Measurements from ENCODE around the gene NHSL2.

NHSL2 gene

DNA sequence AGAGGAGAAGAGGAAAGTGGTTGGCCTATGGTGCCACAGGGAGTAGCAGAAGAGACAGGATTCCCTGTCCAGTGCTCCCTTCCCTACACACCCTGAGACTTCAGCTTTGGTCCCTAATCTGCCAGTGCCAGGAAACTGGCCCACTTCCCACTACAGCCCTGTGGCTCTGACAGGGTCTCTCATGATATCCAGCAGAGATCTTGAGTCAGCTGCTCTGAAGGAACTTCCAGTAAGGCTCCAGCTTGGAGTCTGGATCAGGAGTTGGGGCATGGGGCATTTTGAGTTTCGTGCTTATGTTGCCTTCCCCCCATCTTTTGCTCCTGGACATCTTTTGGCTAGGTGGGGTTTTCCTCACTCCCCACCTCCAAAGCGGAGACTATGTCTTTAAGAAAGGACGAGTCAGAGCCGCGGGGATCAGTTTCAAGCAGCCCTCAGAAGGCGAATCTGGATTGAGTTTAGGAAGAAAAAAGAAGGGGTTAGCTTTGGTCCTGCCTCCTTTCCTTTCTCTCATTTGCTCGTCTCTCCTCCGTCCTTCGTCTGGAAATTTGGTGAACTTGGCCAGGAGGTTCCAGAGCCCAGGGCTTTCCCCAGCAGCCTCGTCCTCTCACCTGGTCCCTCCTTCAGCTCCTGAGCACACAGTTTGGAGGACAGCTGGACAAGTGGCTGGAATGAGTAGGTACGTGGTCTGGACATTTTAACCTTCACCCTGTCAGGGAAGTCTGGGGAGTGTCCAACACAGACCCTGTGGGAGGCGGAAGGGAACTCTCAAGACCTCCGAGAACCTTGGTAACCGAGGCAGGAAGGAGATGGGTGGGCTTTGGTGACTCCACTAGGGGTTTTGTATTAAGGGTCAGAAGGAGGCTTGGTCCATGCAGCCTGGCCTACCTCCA, 116.6 kb downstream of the NHSL2 start:
- Mint-ChIP-seq H3K4me3 (no peak overlapping the region), H3K27ac (no peak overlapping the region), H3K4me1 (peaks cover 4% of the 10 kb centered on the region), H3K27me3 (peaks cover 4% of the 10 kb centered on the region), H3K36me3 (ENCODE audit: low read depth) (no peaks in the 10 kb centered on the region), H3K9me3 (no peaks in the 10 kb centered on the region)
- DNase-seq, result no peak
- ATAC-seq, result no peak

DNA sequence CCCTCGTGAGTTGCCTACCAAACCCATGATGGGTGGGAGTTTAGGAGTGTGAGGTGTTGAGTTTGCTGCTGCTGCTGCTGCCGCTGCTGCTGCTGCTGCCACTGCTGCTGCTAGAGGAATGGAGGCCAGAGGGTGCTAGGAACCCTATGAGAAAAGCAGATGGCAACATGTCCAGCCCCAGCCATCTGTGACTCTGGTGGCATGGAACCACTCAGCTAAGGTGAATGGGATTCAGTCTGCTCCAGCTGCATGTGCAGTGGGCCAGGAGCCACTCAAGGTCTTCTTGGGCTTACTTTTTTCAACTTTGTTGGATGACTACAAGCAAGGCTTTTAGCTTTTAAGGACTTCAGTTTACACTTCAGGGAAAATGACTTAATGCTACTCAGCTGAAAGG, 117.3 kb downstream of the NHSL2 start:
- Mint-ChIP-seq H3K9me3 (no peaks in the 10 kb centered on the region), H3K36me3 (ENCODE audit: low read depth) (no peaks in the 10 kb centered on the region), H3K4me1 (peaks cover 4% of the 10 kb centered on the region), H3K4me3 (no peak overlapping the region), H3K27ac (no peak overlapping the region), H3K27me3 (peaks cover 4% of the 10 kb centered on the region)
- DNase-seq (no peak), ATAC-seq (no peak)

DNA sequence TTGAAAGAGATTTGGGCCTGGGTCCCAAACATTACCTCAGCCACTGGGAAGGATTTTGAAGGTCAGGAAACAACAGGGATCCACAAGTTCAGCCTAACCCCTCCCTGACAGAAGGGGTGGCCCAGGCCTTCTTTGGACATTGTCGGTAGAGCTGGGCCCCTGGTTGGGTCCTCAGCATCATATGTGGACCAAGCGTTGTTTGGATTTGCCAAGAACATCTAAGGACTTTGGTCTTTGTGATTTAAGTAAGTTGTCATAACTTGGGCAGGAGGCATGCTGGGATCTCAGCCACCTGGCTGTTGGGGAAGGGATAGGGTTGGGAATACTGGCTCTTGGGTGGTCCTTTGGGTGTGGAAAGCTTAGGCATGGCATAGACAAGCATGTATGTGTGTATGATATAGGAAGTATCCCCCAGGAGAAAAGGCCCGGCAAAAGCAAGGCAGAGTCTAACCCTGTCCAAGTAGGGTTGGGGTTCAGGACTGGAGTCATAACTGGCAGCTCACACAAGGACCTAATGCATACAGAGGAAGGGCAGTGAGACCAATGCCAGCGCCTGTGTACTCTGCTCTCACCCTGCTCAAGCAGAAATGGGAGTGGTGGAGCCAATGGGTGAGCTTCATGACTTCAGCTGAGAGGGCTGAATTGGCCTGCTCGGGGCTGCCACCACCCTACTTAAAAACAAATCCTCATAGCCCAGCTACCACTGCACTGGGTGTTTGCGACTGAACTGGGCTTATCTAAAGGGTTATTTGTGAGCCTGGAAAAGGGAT, 118.2 kb downstream of the NHSL2 start:
- no peaks in the 10 kb centered on the region for H3K36me3 Mint-ChIP-seq (ENCODE audit: low read depth)
- no peaks in the 10 kb centered on the region for H3K27me3 Mint-ChIP-seq
- no peak overlapping the region for H3K4me3 Mint-ChIP-seq
- H3K27ac Mint-ChIP-seq, result no peak overlapping the region
- H3K4me1 Mint-ChIP-seq, result peaks cover 4% of the 10 kb centered on the region
- ATAC-seq (no peak), DNase-seq (no peak)
- no peaks in the 10 kb centered on the region for H3K9me3 Mint-ChIP-seq

GRCh38 chrX:72029483-72030411, 119.1 kb downstream of the NHSL2 start:
- H3K4me3 Mint-ChIP-seq, result no peak overlapping the region
- ATAC-seq (no peak), DNase-seq (no peak)
- peaks cover 2% of the 10 kb centered on the region for H3K27me3 Mint-ChIP-seq
- H3K27ac Mint-ChIP-seq, result no peak overlapping the region
- H3K36me3 Mint-ChIP-seq (ENCODE audit: low read depth), result no peaks in the 10 kb centered on the region
- H3K4me1 Mint-ChIP-seq, result peaks cover 4% of the 10 kb centered on the region
- H3K9me3 Mint-ChIP-seq, result no peaks in the 10 kb centered on the region

DNA sequence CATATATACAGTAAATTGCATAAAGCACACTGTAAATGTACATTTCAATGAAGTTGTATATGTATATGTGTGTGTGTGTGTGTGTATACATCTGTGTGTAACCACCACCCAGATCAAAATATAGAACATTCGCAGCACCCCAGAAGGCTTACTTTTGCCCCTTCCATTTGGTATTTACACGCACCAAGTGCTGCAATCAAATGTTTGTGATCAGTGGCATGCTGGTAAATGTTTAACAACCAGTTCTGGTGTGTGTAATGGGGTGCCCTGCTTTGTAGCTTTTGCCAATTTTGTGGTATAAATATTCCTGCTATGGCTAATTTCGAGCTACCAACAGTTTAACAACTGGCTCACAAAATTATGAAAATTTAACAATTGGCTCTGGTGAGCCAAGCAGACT, 119.8 kb downstream of the NHSL2 start:
- no peaks in the 10 kb centered on the region for H3K36me3 Mint-ChIP-seq (ENCODE audit: low read depth)
- H3K4me3 Mint-ChIP-seq, result no peak overlapping the region
- no peak overlapping the region for H3K27ac Mint-ChIP-seq
- no peaks in the 10 kb centered on the region for H3K9me3 Mint-ChIP-seq
- DNase-seq (no peak), ATAC-seq (no peak)
- peaks cover 4% of the 10 kb centered on the region for H3K4me1 Mint-ChIP-seq
- H3K27me3 Mint-ChIP-seq, result peaks cover 2% of the 10 kb centered on the region

- ATAC-seq, result no peak
These were observed 120.5 kb downstream of the NHSL2 start for GRCh38 chrX:72031118-72031517.

GRCh38 chrX:72031634-72032033, 121.0 kb downstream of the NHSL2 start:
- ATAC-seq, result no peak
- no peaks in the 10 kb centered on the region for H3K36me3 Mint-ChIP-seq (ENCODE audit: low read depth)
- no peak overlapping the region for H3K4me3 Mint-ChIP-seq
- H3K27ac Mint-ChIP-seq, result no peak overlapping the region
- no peak for DNase-seq
- peaks cover 1% of the 10 kb centered on the region for H3K4me1 Mint-ChIP-seq
- peaks cover 5% of the 10 kb centered on the region for H3K27me3 Mint-ChIP-seq
- H3K9me3 Mint-ChIP-seq, result no peaks in the 10 kb centered on the region

More at GRCh38 chrX:72031118-72031517, 120.5 kb downstream of the NHSL2 start:
- Mint-ChIP-seq H3K36me3 (ENCODE audit: low read depth) (no peaks in the 10 kb centered on the region), H3K27me3 (peaks cover 2% of the 10 kb centered on the region), H3K4me3 (no peak overlapping the region), H3K27ac (no peak overlapping the region), H3K4me1 (peaks cover 4% of the 10 kb centered on the region), H3K9me3 (no peaks in the 10 kb centered on the region)
- DNase-seq, result no peak

- H3K36me3 Mint-ChIP-seq (ENCODE audit: low read depth), result no peaks in the 10 kb centered on the region
- no peak overlapping the region for H3K27ac Mint-ChIP-seq
- no peaks in the 10 kb centered on the region for H3K9me3 Mint-ChIP-seq
- H3K4me3 Mint-ChIP-seq, result no peak overlapping the region
- H3K4me1 Mint-ChIP-seq, result no peaks in the 10 kb centered on the region
- no peak for DNase-seq
- H3K27me3 Mint-ChIP-seq, result peaks cover 5% of the 10 kb centered on the region
- ATAC-seq, result no peak
These were observed 127.0 kb downstream of the NHSL2 start for GRCh38 chrX:72037601-72038000.

DNA sequence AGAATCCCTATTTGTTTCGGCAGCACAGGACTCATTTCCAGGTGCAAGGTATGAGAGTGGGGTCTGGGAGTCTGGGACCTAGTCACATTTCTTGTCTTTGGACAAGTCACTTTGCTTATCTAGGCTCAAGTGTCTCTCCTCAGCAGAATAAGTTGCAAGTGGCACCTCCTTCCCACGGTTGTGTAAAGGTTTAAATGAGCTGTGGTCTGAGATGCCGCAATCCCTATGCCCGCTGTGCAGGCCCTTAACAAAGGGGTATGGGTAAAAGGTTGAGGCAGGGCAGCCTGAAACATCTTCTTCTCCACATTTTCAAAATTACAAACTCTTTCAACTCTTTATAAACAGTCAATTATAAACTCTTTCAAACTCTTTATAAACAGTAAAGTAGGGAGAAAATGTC, 127.4 kb downstream of the NHSL2 start:
- Mint-ChIP-seq H3K27me3 (peaks cover 5% of the 10 kb centered on the region), H3K27ac (no peak overlapping the region), H3K36me3 (ENCODE audit: low read depth) (no peaks in the 10 kb centered on the region), H3K4me1 (peaks cover under 1% of the 10 kb centered on the region), H3K9me3 (no peaks in the 10 kb centered on the region), H3K4me3 (no peak overlapping the region)
- DNase-seq (no peak), ATAC-seq (no peak)

DNA sequence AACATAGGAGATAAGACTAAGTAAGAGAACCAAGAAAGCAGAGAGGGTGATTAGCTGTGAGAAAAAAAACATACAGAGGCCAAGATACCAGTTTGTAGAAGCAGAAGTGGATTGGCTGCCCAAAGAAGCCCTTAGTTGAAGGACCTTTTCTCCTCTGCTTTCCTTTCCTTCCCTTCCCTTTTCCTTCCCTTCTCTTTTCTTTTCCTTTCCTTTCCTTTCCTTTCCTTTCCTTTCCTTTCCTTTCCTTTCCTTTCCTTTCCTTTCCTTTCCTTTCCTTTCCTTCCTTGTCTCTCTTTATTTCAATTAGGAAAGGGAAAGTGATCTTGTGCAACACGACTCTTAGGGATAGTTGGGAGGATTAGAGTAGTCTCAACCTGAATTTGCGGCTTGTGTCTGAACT, 128.2 kb downstream of the NHSL2 start:
- no peak for ATAC-seq
- H3K27me3 Mint-ChIP-seq, result peaks cover 5% of the 10 kb centered on the region
- H3K4me1 Mint-ChIP-seq, result peaks cover 2% of the 10 kb centered on the region
- H3K4me3 Mint-ChIP-seq, result no peak overlapping the region
- DNase-seq, result no peak
- H3K36me3 Mint-ChIP-seq (ENCODE audit: low read depth), result no peaks in the 10 kb centered on the region
- H3K27ac Mint-ChIP-seq, result no peak overlapping the region
- no peaks in the 10 kb centered on the region for H3K9me3 Mint-ChIP-seq

- no peak overlapping the region for H3K27ac Mint-ChIP-seq
- H3K9me3 Mint-ChIP-seq, result no peaks in the 10 kb centered on the region
- H3K27me3 Mint-ChIP-seq, result peaks cover 3% of the 10 kb centered on the region
- no peak for DNase-seq
- no peak overlapping the region for H3K4me3 Mint-ChIP-seq
- no peaks in the 10 kb centered on the region for H3K36me3 Mint-ChIP-seq (ENCODE audit: low read depth)
- peaks cover 3% of the 10 kb centered on the region for H3K4me1 Mint-ChIP-seq
- no peak for ATAC-seq
These were observed 129.9 kb downstream of the NHSL2 start for GRCh38 chrX:72040506-72040905.

DNA sequence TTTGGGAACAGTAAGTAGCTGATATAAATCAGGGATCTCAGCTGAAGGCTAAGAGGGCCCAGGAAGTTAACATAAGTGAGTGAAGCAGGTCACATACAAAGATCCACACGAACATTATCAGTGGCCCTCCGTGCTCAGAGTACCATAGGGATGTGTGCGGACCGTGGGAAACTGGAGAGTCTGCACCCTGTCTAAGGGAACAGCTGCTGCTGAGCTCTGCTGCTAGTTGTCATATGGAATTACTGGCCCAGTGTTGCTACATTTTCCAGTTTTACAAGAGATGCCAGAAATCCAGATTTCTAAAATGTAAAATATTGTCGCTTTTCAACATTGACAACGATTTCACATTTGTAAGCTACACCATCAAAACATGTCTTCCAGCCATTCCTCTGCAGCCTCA, 130.5 kb downstream of the NHSL2 start:
- ATAC-seq (no peak), DNase-seq (no peak)
- no peaks in the 10 kb centered on the region for H3K9me3 Mint-ChIP-seq
- no peak overlapping the region for H3K27ac Mint-ChIP-seq
- H3K36me3 Mint-ChIP-seq (ENCODE audit: low read depth), result no peaks in the 10 kb centered on the region
- H3K4me3 Mint-ChIP-seq, result no peak overlapping the region
- peaks cover 3% of the 10 kb centered on the region for H3K4me1 Mint-ChIP-seq
- peaks cover 3% of the 10 kb centered on the region for H3K27me3 Mint-ChIP-seq

GRCh38 chrX:72041871-72042851, 131.5 kb downstream of the NHSL2 start:
- peaks cover 5% of the 10 kb centered on the region for H3K4me1 Mint-ChIP-seq
- no peaks in the 10 kb centered on the region for H3K9me3 Mint-ChIP-seq
- no peak for ATAC-seq
- H3K27me3 Mint-ChIP-seq, result no peaks in the 10 kb centered on the region
- no peak for DNase-seq
- no peaks in the 10 kb centered on the region for H3K36me3 Mint-ChIP-seq (ENCODE audit: low read depth)
- H3K4me3 Mint-ChIP-seq, result no peak overlapping the region
- H3K27ac Mint-ChIP-seq, result no peak overlapping the region
